ENCODE measurements around the gene LAG3. TPM values are rescaled to one million over a fixed set of nuclear protein-coding genes. Genes with fewer than 3 reads are reported as not detected.
A peak's percentile ranks its signal among the peaks of the same experiment; 100 is the strongest.

Gene LAG3
- total and polyA plus RNA-seq, 10 donors: 3.7 to 29.4 (median 12.7) TPM

GRCh38 chr12:6826734-6827436 lies 54.6 kb downstream of the LAG3 start:
- Histone ChIP-seq H3K36me3 (no peaks in the 10 kb centered on the region), H3K4me1 (peaks cover 4 to 73% (median 57%) of the 10 kb centered on the region in 6 donors), H3K4me3 (peak overlapping the region in 1 of 8 donors; percentile 32), H3K27ac (no peak overlapping the region), H3K9me3 (no peaks in the 10 kb centered on the region), H3K27me3 (replicated peaks in 1 of 7) (peaks cover 0 to 87% (median 55%) of the 10 kb centered on the region in 7 donors)
- TF ChIP-seq CTCF (IDR thresholded peaks at IDR 0.05 in 8 of 11, conservative IDR thresholded peaks at IDR 0.05 in 3 of 11): no peak
- TF ChIP-seq POLR2A (IDR thresholded peaks at IDR 0.05): no peak
- no peak for TF ChIP-seq POLR2AphosphoS5 (IDR thresholded peaks at IDR 0.05)
- DNase-seq: no peak
- intact Hi-C loops (cut with DNase I; ENCODE audit: low total_unique reads): loop anchor here (10.0 kb wide), 1 partner anchor 72 kb away; the partner anchor contains the start of gene MLF2
- 77 to 90% (median 85%) methylated on average over 20 to 22 of the region's 22 CpGs for WGBS, 5 donors

GRCh38 chr12:6827437-6827911 lies 55.2 kb downstream of the LAG3 start:
- Histone ChIP-seq H3K9me3 (no peaks in the 10 kb centered on the region), H3K36me3 (no peaks in the 10 kb centered on the region), H3K27ac (no peak overlapping the region), H3K4me3 (peak overlapping the region in 1 of 8 donors; percentile 32), H3K4me1 (peaks cover 4 to 73% (median 55%) of the 10 kb centered on the region in 6 donors), H3K27me3 (replicated peaks in 1 of 7) (peaks cover 0 to 81% (median 50%) of the 10 kb centered on the region in 7 donors)
- peak in 1 of 3 donors; percentile 10 for TF ChIP-seq POLR2AphosphoS5 (IDR thresholded peaks at IDR 0.05)
- TF ChIP-seq CTCF (IDR thresholded peaks at IDR 0.05 in 8 of 11, conservative IDR thresholded peaks at IDR 0.05 in 3 of 11): no peak
- no peak for DNase-seq
- WGBS, 5 donors: 9 to 20% (median 14%) methylated on average over 7 to 8 of the region's 8 CpGs
- intact Hi-C loops (cut with DNase I; ENCODE audit: low total_unique reads): loop anchor here (10.0 kb wide), 1 partner anchor 73 kb away; the partner anchor contains the start of gene MLF2

Other genes with a start within 250 kb of the LAG3 start
- gene GAPDH, start 238.0 kb upstream of the LAG3 start, total RNA-seq: 1,000 to 10,000 TPM in 5 of 7 donors, 100 to 1,000 TPM in 2; 998 to 1,580 (median 1,404) TPM
- gene GAPDH, start 238.0 kb upstream of the LAG3 start, polyA plus RNA-seq: 1,000 to 10,000 TPM; 1,133 to 1,680 (median 1,180) TPM
- 10 to 100 TPM; 32.2 to 51.2 (median 39.7) TPM for gene IFFO1, start 216.5 kb upstream of the LAG3 start, total RNA-seq
- gene IFFO1, start 216.5 kb upstream of the LAG3 start, polyA plus RNA-seq: 10 to 100 TPM; 27.8 to 78.3 (median 63.2) TPM
- 10 to 100 TPM; 37.0 to 58.7 (median 47.5) TPM for gene NOP2, start 204.2 kb upstream of the LAG3 start, total RNA-seq
- 10 to 100 TPM; 25.8 to 40.7 (median 37.6) TPM for gene NOP2, start 204.2 kb upstream of the LAG3 start, polyA plus RNA-seq
- 100 to 1,000 TPM; 202 to 272 (median 240) TPM for gene CHD4, start 165.1 kb upstream of the LAG3 start, total RNA-seq
- 100 to 1,000 TPM; 136 to 169 (median 154) TPM for gene CHD4, start 165.1 kb upstream of the LAG3 start, polyA plus RNA-seq
- 10 to 100 TPM; 12.9 to 26.6 (median 16.9) TPM for gene LPAR5, start 136.6 kb upstream of the LAG3 start, total RNA-seq
- gene LPAR5, start 136.6 kb upstream of the LAG3 start, polyA plus RNA-seq: 10 to 100 TPM; 10.9 to 16.0 (median 14.9) TPM
- gene ACRBP, start 125.1 kb upstream of the LAG3 start, total RNA-seq: 10 to 100 TPM; 13.2 to 41.7 (median 18.1) TPM
- gene ACRBP, start 125.1 kb upstream of the LAG3 start, polyA plus RNA-seq: 1 to 10 TPM; 7.2 to 8.8 (median 7.3) TPM
- gene ING4, start 109.4 kb upstream of the LAG3 start, total RNA-seq: 10 to 100 TPM; 34.5 to 68.8 (median 49.9) TPM
- gene ING4, start 109.4 kb upstream of the LAG3 start, polyA plus RNA-seq: 10 to 100 TPM; 33.0 to 56.7 (median 50.3) TPM
- gene ZNF384, start 83.1 kb upstream of the LAG3 start, total RNA-seq: 10 to 100 TPM; 48.8 to 79.8 (median 59.0) TPM
- 10 to 100 TPM; 18.9 to 35.9 (median 28.7) TPM for gene ZNF384, start 83.1 kb upstream of the LAG3 start, polyA plus RNA-seq
- under 1 TPM in 2 of 7 donors, not detected in 5; 0.28 to 0.30 TPM for gene PIANP, start 71.7 kb upstream of the LAG3 start, total RNA-seq
- gene PIANP, start 71.7 kb upstream of the LAG3 start, polyA plus RNA-seq: under 1 TPM; 0.10 to 0.24 (median 0.15) TPM
- 10 to 100 TPM; 40.5 to 61.9 (median 49.9) TPM for gene COPS7A, start 48.5 kb upstream of the LAG3 start, total RNA-seq
- 10 to 100 TPM; 29.6 to 50.6 (median 33.7) TPM for gene COPS7A, start 48.5 kb upstream of the LAG3 start, polyA plus RNA-seq
- 100 to 1,000 TPM in 5 of 7 donors, 10 to 100 TPM in 2; 85.4 to 123 (median 104) TPM for gene MLF2, start 19.4 kb upstream of the LAG3 start, total RNA-seq
- 100 to 1,000 TPM in 2 of 3 donors, 10 to 100 TPM in 1; 78.0 to 116 (median 101) TPM for gene MLF2, start 19.4 kb upstream of the LAG3 start, polyA plus RNA-seq
- 100 to 1,000 TPM in 1 of 7 donors, 10 to 100 TPM in 6; 47.4 to 130 (median 89.1) TPM for gene PTMS, start 6.2 kb upstream of the LAG3 start, total RNA-seq
- 100 to 1,000 TPM in 2 of 3 donors, 10 to 100 TPM in 1; 70.5 to 169 (median 102) TPM for gene PTMS, start 6.2 kb upstream of the LAG3 start, polyA plus RNA-seq
- gene CD4, start 17.0 kb downstream of the LAG3 start, total RNA-seq: 100 to 1,000 TPM; 104 to 207 (median 180) TPM
- 10 to 100 TPM; 21.8 to 32.8 (median 23.3) TPM for gene CD4, start 17.0 kb downstream of the LAG3 start, polyA plus RNA-seq
- gene GPR162, start 49.3 kb downstream of the LAG3 start, total RNA-seq: 1 to 10 TPM; 2.1 to 7.1 (median 4.0) TPM
- gene GPR162, start 49.3 kb downstream of the LAG3 start, polyA plus RNA-seq: 10 to 100 TPM in 2 of 3 donors, 1 to 10 TPM in 1; 5.0 to 14.7 (median 10.3) TPM
- 10 to 100 TPM in 2 of 7 donors, 1 to 10 TPM in 5; 4.2 to 11.7 (median 6.8) TPM for gene P3H3, start 55.9 kb downstream of the LAG3 start, total RNA-seq
- 1 to 10 TPM; 4.6 to 6.9 (median 4.7) TPM for gene P3H3, start 55.9 kb downstream of the LAG3 start, polyA plus RNA-seq
- 1 to 10 TPM in 6 of 7 donors, under 1 TPM in 1; 0.75 to 3.9 (median 2.6) TPM for gene GNB3, start 68.4 kb downstream of the LAG3 start, total RNA-seq
- 1 to 10 TPM in 1 of 3 donors, under 1 TPM in 2; 0.93 to 1.3 (median 0.94) TPM for gene GNB3, start 68.4 kb downstream of the LAG3 start, polyA plus RNA-seq
- gene CDCA3, start 78.8 kb downstream of the LAG3 start, total RNA-seq: 10 to 100 TPM in 1 of 7 donors, 1 to 10 TPM in 6; 1.9 to 10.2 (median 5.8) TPM
- gene CDCA3, start 78.8 kb downstream of the LAG3 start, polyA plus RNA-seq: 10 to 100 TPM in 1 of 3 donors, 1 to 10 TPM in 2; 3.6 to 18.1 (median 5.1) TPM
- 10 to 100 TPM; 29.8 to 62.4 (median 53.5) TPM for gene USP5, start 79.6 kb downstream of the LAG3 start, total RNA-seq
- gene USP5, start 79.6 kb downstream of the LAG3 start, polyA plus RNA-seq: 10 to 100 TPM; 23.1 to 40.5 (median 23.6) TPM
- gene TPI1, start 95.0 kb downstream of the LAG3 start, total RNA-seq: 100 to 1,000 TPM; 218 to 471 (median 288) TPM
- 100 to 1,000 TPM; 234 to 364 (median 311) TPM for gene TPI1, start 95.0 kb downstream of the LAG3 start, polyA plus RNA-seq
- 10 to 100 TPM in 4 of 7 donors, 1 to 10 TPM in 3; 7.0 to 12.9 (median 10.3) TPM for gene SPSB2, start 100.8 kb downstream of the LAG3 start, total RNA-seq
- 10 to 100 TPM; 11.3 to 17.0 (median 11.5) TPM for gene SPSB2, start 100.8 kb downstream of the LAG3 start, polyA plus RNA-seq
- 1 to 10 TPM; 3.1 to 9.6 (median 5.9) TPM for gene LRRC23, start 132.3 kb downstream of the LAG3 start, total RNA-seq
- gene LRRC23, start 132.3 kb downstream of the LAG3 start, polyA plus RNA-seq: 10 to 100 TPM in 1 of 3 donors, 1 to 10 TPM in 2; 7.0 to 10.1 (median 7.5) TPM
- gene ENO2, start 142.1 kb downstream of the LAG3 start, total RNA-seq: 10 to 100 TPM in 6 of 7 donors, 1 to 10 TPM in 1; 7.6 to 37.7 (median 25.0) TPM
- 10 to 100 TPM; 11.5 to 41.3 (median 29.1) TPM for gene ENO2, start 142.1 kb downstream of the LAG3 start, polyA plus RNA-seq
- gene ATN1, start 155.4 kb downstream of the LAG3 start, total RNA-seq: 100 to 1,000 TPM in 1 of 7 donors, 10 to 100 TPM in 6; 64.7 to 112 (median 81.7) TPM
- gene ATN1, start 155.4 kb downstream of the LAG3 start, polyA plus RNA-seq: 10 to 100 TPM; 10.1 to 42.0 (median 21.4) TPM
- gene RNU7-1, start 171.3 kb downstream of the LAG3 start, total RNA-seq: not detected
- not detected for gene RNU7-1, start 171.3 kb downstream of the LAG3 start, polyA plus RNA-seq
- gene C12orf57, start 171.5 kb downstream of the LAG3 start, total RNA-seq: 100 to 1,000 TPM in 6 of 7 donors, 10 to 100 TPM in 1; 79.2 to 364 (median 116) TPM
- 100 to 1,000 TPM; 181 to 323 (median 242) TPM for gene C12orf57, start 171.5 kb downstream of the LAG3 start, polyA plus RNA-seq
- 100 to 1,000 TPM; 314 to 431 (median 423) TPM for gene PTPN6, start 178.8 kb downstream of the LAG3 start, total RNA-seq
- 100 to 1,000 TPM; 398 to 713 (median 604) TPM for gene PTPN6, start 178.8 kb downstream of the LAG3 start, polyA plus RNA-seq
- 100 to 1,000 TPM; 127 to 143 (median 133) TPM for gene PHB2, start 198.1 kb downstream of the LAG3 start, total RNA-seq
- gene PHB2, start 198.1 kb downstream of the LAG3 start, polyA plus RNA-seq: 100 to 1,000 TPM; 166 to 199 (median 177) TPM
- gene EMG1, start 198.4 kb downstream of the LAG3 start, total RNA-seq: 10 to 100 TPM; 19.9 to 56.3 (median 44.0) TPM
- gene EMG1, start 198.4 kb downstream of the LAG3 start, polyA plus RNA-seq: 10 to 100 TPM; 23.6 to 38.3 (median 37.1) TPM
- gene LPCAT3, start 246.0 kb downstream of the LAG3 start, total RNA-seq: 10 to 100 TPM; 28.8 to 52.5 (median 40.8) TPM
- gene LPCAT3, start 246.0 kb downstream of the LAG3 start, polyA plus RNA-seq: 10 to 100 TPM in 2 of 3 donors, 1 to 10 TPM in 1; 9.7 to 13.5 (median 11.2) TPM

Data from spleen (tissue), 11 donors.